ENCODE measurements around the gene ANKRD9. TPM values are rescaled to one million over a fixed set of nuclear protein-coding genes. Genes with fewer than 3 reads are reported as not detected.

ANKRD9 gene
- total and polyA plus RNA-seq, 9 of the 15 experiments (the other 6 are each of a cell fraction or from before 2014, with no cell fraction given), result 0.04 to 32.9 (median 5.3) TPM

DNA sequence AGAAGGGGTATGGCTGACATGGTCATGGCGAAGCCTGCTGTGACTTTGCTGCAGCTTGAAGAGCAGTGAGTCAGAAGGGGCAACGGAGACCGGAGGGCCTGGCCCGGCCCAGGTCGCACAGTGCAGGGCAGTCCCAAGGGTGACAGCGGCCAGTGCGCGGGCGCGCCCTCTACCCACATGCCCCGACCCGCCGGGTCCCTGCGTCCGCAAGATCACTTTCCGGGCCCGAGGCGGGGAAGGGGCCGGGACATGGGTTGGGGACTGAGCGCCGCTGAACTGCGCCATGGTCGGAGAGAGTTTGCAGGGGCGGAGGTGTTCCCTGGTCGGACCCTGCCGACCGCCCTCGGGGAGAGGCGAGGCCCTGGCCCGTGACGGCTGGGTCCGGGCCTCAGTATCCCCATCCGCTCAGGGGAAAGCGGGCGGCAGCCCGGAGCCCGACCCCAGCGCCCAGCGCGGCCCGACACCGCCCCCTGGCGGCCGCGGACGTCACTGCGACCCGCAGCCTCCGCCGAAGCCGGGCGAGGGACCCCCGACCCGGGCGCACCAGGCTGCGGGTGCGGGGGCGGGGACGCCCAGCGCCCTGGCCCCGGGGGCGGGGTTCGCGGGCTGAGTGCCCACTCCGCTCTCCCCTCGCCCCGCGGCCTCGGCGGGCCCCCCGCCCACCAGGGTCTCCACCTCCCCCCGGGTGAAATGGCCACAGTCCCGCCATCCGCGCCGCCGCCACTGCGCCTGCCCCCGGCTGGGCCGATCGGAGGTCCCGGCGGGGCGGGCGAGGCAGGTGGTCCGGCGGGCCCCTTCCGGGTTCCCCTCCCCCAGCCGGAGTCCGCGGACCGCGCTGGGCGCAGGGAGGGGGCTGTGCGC, 7.2 kb upstream of the ANKRD9 start (continued):
- TF ChIP-seq E4F1 (CRISPR knock-in tag; IDR thresholded peaks at IDR 0.05; ENCODE audit: borderline replicate concordance), result no peak
- no peak for TF ChIP-seq EWSR1 (IDR thresholded peaks at IDR 0.05; ENCODE audit: borderline replicate concordance, low read depth, partially characterized antibody)
- no peak for TF ChIP-seq SREBF2 (CRISPR knock-in tag; IDR thresholded peaks at IDR 0.05)
- 0 out of 2 replicates have a peak, but pooled peaks have one; percentile 58 for TF ChIP-seq HNRNPL (IDR thresholded peaks at IDR 0.05; ENCODE audit: low read depth, low read length)
- TF ChIP-seq ZNF146 (CRISPR knock-in tag; IDR thresholded peaks at IDR 0.05; ENCODE audit: unreplicated experiment), result no peak
- TF ChIP-seq PTRF (tag; IDR thresholded peaks at IDR 0.05), result no peak
- TF ChIP-seq ZNF12 (CRISPR knock-in tag; IDR thresholded peaks at IDR 0.05), result no peak
- no peak for TF ChIP-seq RFX1 (IDR thresholded peaks at IDR 0.05)
- no peak for TF ChIP-seq ZNF696 (CRISPR knock-in tag; conservative IDR thresholded peaks at IDR 0.05)
- no peak for TF ChIP-seq SNIP1 (IDR thresholded peaks at IDR 0.05; ENCODE audit: low read depth)
- no peak for TF ChIP-seq SRSF9 (IDR thresholded peaks at IDR 0.05; ENCODE audit: borderline replicate concordance, low read depth, low read length)
- TF ChIP-seq ELF2 (CRISPR knock-in tag; IDR thresholded peaks at IDR 0.05), result no peak
- TF ChIP-seq, protein P1, sequence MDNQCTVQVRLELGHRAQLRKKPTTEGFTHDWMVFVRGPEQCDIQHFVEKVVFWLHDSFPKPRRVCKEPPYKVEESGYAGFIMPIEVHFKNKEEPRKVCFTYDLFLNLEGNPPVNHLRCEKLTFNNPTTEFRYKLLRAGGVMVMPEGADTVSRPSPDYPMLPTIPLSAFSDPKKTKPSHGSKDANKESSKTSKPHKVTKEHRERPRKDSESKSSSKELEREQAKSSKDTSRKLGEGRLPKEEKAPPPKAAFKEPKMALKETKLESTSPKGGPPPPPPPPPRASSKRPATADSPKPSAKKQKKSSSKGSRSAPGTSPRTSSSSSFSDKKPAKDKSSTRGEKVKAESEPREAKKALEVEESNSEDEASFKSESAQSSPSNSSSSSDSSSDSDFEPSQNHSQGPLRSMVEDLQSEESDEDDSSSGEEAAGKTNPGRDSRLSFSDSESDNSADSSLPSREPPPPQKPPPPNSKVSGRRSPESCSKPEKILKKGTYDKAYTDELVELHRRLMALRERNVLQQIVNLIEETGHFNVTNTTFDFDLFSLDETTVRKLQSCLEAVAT (IDR thresholded peaks at IDR 0.05), result no peak
- TF ChIP-seq, protein P2, sequence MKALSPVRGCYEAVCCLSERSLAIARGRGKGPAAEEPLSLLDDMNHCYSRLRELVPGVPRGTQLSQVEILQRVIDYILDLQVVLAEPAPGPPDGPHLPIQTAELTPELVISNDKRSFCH (CRISPR knock-in tag; IDR thresholded peaks at IDR 0.05), result no peak
- TF ChIP-seq, protein P2 (tag; IDR thresholded peaks at IDR 0.05), result no peak
- TF ChIP-seq HNRNPUL1 (IDR thresholded peaks at IDR 0.05; ENCODE audit: low read length), result no peak
- no peak for TF ChIP-seq SAFB (IDR thresholded peaks at IDR 0.05; ENCODE audit: borderline replicate concordance, low read depth, low read length)
- TF ChIP-seq ZNF511 (CRISPR knock-in tag; IDR thresholded peaks at IDR 0.05), result no peak
- TF ChIP-seq SETDB1 (IDR thresholded peaks at IDR 0.05; ENCODE audit: low read length), result no peak
- no peak for TF ChIP-seq ZFP36 (IDR thresholded peaks at IDR 0.05; ENCODE audit: low read depth, low read length, partially characterized antibody)
- TF ChIP-seq, protein P3, sequence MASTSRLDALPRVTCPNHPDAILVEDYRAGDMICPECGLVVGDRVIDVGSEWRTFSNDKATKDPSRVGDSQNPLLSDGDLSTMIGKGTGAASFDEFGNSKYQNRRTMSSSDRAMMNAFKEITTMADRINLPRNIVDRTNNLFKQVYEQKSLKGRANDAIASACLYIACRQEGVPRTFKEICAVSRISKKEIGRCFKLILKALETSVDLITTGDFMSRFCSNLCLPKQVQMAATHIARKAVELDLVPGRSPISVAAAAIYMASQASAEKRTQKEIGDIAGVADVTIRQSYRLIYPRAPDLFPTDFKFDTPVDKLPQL (IDR thresholded peaks at IDR 0.05; ENCODE audit: extremely low read depth, insufficient read length), result no peak
